ENCODE data around the gene GLIS1. TPM values are rescaled to one million over a fixed set of nuclear protein-coding genes. Genes with fewer than 3 reads are reported as not detected.

GLIS1 gene
- total RNA-seq, 4 donors from 2014 or later: 0.63 to 2.4 (median 1.0) TPM

- DNase-seq (ENCODE audit: low spot score in 2 of 2): no peak
- WGBS, 2 donors: 93 to 96% methylated on average over 14 of the region's 14 CpGs
- intact Hi-C loops (cut with DNase I; ENCODE audit: low total_unique reads): no loop called here
- TF ChIP-seq POLR2A (IDR thresholded peaks at IDR 0.05): no peak
- no peak for TF ChIP-seq CTCF (IDR thresholded peaks at IDR 0.05)
- H3K4me3 ChIP-seq (ENCODE audit: low read depth, poor library complexity, severe bottlenecking): no peak overlapping the region
Observed at GRCh38 chr1:53687426-53687825, 51.5 kb downstream of the GLIS1 start.

GRCh38 chr1:53686965-53687267 is 52.0 kb downstream of the GLIS1 start:
- intact Hi-C loops (cut with DNase I; ENCODE audit: low total_unique reads): no loop called here
- 93 to 95% methylated on average over 7 of the region's 7 CpGs for WGBS, 2 donors
- no peak for DNase-seq (ENCODE audit: low spot score in 2 of 2)
- H3K4me3 ChIP-seq (ENCODE audit: low read depth, poor library complexity, severe bottlenecking): no peak overlapping the region
- no peak for TF ChIP-seq POLR2A (IDR thresholded peaks at IDR 0.05)
- TF ChIP-seq CTCF (IDR thresholded peaks at IDR 0.05): no peak

- TF ChIP-seq POLR2A (IDR thresholded peaks at IDR 0.05) (no peak), CTCF (IDR thresholded peaks at IDR 0.05) (no peak)
- intact Hi-C loops (cut with DNase I; ENCODE audit: low total_unique reads): no loop called here
- WGBS, 2 donors: 65 to 73% methylated on average over 13 of the region's 13 CpGs
- DNase-seq (ENCODE audit: low spot score in 2 of 2): no peak
- H3K4me3 ChIP-seq (ENCODE audit: low read depth, poor library complexity, severe bottlenecking): no peak overlapping the region
Observed at GRCh38 chr1:53686091-53686964, 52.6 kb downstream of the GLIS1 start.

GRCh38 chr1:53685272-53686051 is 53.5 kb downstream of the GLIS1 start:
- intact Hi-C loops (cut with DNase I; ENCODE audit: low total_unique reads): no loop called here
- TF ChIP-seq CTCF (IDR thresholded peaks at IDR 0.05) (no peak), POLR2A (IDR thresholded peaks at IDR 0.05) (no peak)
- WGBS, 2 donors: 67 to 71% methylated on average over 28 of the region's 28 CpGs
- no peak for DNase-seq (ENCODE audit: low spot score in 2 of 2)
- no peak overlapping the region for H3K4me3 ChIP-seq (ENCODE audit: low read depth, poor library complexity, severe bottlenecking)

GRCh38 chr1:53684741-53685140 is 54.2 kb downstream of the GLIS1 start:
- H3K4me3 ChIP-seq (ENCODE audit: low read depth, poor library complexity, severe bottlenecking): no peak overlapping the region
- 65 to 82% methylated on average over 1 of the region's 1 CpG for WGBS, 2 donors
- DNase-seq (ENCODE audit: low spot score in 2 of 2): no peak
- no peak for TF ChIP-seq POLR2A (IDR thresholded peaks at IDR 0.05)
- no peak for TF ChIP-seq CTCF (IDR thresholded peaks at IDR 0.05)
- intact Hi-C loops (cut with DNase I; ENCODE audit: low total_unique reads): loop anchor here (5.0 kb wide), 1 partner anchor 197 kb away; no protein-coding TSS in a partner anchor

Measured in lower leg skin (tissue), 4 donors.